Measurements from ENCODE around the gene FZD10. TPM values are rescaled to one million over a fixed set of nuclear protein-coding genes. Genes with fewer than 3 reads are reported as not detected.

FZD10 gene
- total RNA-seq, 1 donor from 2014 or later, result 0.21 TPM

DNA sequence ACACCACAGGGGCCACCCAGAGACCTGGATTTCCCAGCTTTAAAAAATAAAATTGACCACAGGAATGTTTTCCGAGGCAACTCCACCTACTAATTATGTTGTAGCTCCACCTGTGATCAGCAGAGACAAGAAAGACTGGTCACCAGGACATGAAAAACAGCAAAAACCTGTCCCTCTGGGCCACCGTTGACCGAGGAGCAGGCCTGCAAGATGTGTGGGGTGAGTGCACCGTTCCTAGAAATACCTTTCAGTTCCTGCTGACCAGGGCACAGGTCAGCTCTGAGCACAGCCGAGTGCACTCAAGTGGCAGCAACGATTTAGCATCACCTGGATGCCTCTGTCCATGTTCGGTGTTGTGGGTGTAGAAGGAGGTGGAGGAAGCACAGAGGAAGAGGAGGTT, 16.9 kb downstream of the FZD10 start:
- TF ChIP-seq, protein P1, sequence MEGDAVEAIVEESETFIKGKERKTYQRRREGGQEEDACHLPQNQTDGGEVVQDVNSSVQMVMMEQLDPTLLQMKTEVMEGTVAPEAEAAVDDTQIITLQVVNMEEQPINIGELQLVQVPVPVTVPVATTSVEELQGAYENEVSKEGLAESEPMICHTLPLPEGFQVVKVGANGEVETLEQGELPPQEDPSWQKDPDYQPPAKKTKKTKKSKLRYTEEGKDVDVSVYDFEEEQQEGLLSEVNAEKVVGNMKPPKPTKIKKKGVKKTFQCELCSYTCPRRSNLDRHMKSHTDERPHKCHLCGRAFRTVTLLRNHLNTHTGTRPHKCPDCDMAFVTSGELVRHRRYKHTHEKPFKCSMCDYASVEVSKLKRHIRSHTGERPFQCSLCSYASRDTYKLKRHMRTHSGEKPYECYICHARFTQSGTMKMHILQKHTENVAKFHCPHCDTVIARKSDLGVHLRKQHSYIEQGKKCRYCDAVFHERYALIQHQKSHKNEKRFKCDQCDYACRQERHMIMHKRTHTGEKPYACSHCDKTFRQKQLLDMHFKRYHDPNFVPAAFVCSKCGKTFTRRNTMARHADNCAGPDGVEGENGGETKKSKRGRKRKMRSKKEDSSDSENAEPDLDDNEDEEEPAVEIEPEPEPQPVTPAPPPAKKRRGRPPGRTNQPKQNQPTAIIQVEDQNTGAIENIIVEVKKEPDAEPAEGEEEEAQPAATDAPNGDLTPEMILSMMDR (IDR thresholded peaks at IDR 0.05), result no peak
- Histone ChIP-seq H3K27me3 (no peaks in the 10 kb centered on the region), H3K4me1 (no peaks in the 10 kb centered on the region), H3K36me3 (no peaks in the 10 kb centered on the region), H3K27ac (no peak overlapping the region), H3K4me3 (no peak overlapping the region), H3K9me3 (no peaks in the 10 kb centered on the region)
- intact Hi-C loops (cut with DNase I), result no loop called here
- DNase-seq (ENCODE audit: low spot score in 2 of 2), result no peak

DNA sequence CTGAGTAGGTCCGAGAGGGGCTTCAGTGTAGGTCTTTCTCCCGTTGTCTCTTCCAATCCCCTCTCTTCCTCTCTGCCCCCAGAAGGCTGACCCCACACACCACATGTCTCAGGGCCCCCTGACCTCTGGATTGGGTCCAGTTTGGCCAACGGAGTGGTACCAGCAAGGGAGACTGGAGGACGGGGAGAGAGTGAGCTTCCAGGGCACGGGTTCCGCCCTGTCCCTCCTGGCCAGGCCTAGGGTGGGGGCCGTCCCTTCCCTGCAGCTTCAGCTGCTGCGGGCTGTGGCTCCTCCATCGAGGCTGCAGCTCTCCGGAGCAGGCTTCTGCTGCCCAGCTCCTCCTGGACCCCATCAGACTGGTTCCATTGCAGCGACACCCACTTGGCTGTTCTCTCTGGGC, 17.4 kb downstream of the FZD10 start:
- DNase-seq (ENCODE audit: low spot score in 2 of 2), result no peak
- no peaks in the 10 kb centered on the region for H3K4me1 ChIP-seq

DNA sequence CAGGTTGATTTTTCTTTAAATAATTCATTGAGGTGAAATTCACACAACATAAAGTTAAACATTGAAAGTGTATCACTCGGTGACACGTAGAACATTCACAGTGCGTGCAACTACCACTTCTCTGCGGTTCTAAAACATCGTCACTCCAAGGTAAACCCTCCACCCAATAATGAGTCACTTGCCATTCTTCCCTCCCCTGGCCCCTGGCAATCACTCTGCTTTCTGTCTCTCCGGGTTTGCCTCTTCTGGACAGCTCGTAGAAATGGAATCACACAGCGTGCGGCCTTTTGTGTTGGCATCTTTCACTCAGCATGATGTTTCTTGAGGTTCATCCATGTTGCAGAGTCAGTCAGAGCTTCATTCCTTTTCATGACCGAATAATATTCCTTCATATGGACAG, 18.9 kb downstream of the FZD10 start:
- H3K4me3 ChIP-seq, result no peak overlapping the region
- TF ChIP-seq, protein P1 (IDR thresholded peaks at IDR 0.05), result no peak
- no peaks in the 10 kb centered on the region for H3K4me1 ChIP-seq
- no peak for DNase-seq (ENCODE audit: low spot score in 2 of 2)
- H3K9me3 ChIP-seq, result no peaks in the 10 kb centered on the region
- intact Hi-C loops (cut with DNase I), result no loop called here
- H3K27me3 ChIP-seq, result no peaks in the 10 kb centered on the region
- no peak overlapping the region for H3K27ac ChIP-seq
- H3K36me3 ChIP-seq, result no peaks in the 10 kb centered on the region

More for the DNA sequence above, 17.4 kb downstream of the FZD10 start:
- H3K9me3 ChIP-seq, result no peaks in the 10 kb centered on the region
- no peak overlapping the region for H3K27ac ChIP-seq
- intact Hi-C loops (cut with DNase I), result no loop called here
- H3K36me3 ChIP-seq, result no peaks in the 10 kb centered on the region
- no peaks in the 10 kb centered on the region for H3K27me3 ChIP-seq
- H3K4me3 ChIP-seq, result no peak overlapping the region
- TF ChIP-seq, protein P1 (IDR thresholded peaks at IDR 0.05), result no peak

DNA sequence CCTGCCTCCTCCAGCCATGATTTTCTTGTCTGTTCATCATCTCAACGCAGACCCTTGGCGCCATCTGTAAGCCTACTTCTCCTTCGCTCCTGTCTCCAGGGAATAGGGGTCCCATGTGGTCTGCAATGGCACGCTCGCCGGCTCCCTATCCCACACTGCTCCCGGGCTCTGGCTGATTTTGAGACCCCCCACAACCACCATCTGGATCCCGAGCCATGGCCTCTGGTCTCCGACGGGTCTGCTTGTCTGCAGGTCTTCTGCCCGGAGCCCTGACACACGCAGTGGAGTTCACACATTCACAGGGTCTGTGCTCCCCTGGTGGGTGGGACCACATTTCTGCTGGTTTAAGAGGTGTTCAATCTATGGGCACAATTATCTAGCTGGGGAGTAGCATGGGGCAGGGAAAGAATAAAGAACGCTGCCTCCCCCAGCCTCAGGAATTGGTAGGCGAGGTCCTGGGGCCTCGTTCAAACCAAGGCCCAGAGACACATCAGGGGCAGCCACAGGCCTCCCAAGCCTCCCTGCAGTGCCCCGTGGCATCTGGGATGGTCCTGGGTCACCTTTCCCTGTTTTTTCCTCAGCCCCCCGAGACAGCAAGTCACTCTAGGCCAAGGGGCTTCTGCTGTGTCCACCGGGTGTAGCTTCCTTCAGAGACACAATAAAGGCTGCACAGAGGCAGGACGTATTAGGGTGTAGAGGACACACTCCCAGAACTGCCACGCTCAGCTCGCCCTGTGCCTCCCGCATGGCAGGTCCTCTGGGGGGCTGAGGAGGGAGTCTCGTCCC, 21.5 kb downstream of the FZD10 start:
- TF ChIP-seq, protein P1 (IDR thresholded peaks at IDR 0.05), result no peak
- Histone ChIP-seq H3K4me3 (no peak overlapping the region), H3K9me3 (no peaks in the 10 kb centered on the region), H3K27me3 (no peaks in the 10 kb centered on the region), H3K27ac (no peak overlapping the region), H3K4me1 (no peaks in the 10 kb centered on the region), H3K36me3 (no peaks in the 10 kb centered on the region)
- no peak for DNase-seq (ENCODE audit: low spot score in 2 of 2)
- intact Hi-C loops (cut with DNase I), result no loop called here

DNA sequence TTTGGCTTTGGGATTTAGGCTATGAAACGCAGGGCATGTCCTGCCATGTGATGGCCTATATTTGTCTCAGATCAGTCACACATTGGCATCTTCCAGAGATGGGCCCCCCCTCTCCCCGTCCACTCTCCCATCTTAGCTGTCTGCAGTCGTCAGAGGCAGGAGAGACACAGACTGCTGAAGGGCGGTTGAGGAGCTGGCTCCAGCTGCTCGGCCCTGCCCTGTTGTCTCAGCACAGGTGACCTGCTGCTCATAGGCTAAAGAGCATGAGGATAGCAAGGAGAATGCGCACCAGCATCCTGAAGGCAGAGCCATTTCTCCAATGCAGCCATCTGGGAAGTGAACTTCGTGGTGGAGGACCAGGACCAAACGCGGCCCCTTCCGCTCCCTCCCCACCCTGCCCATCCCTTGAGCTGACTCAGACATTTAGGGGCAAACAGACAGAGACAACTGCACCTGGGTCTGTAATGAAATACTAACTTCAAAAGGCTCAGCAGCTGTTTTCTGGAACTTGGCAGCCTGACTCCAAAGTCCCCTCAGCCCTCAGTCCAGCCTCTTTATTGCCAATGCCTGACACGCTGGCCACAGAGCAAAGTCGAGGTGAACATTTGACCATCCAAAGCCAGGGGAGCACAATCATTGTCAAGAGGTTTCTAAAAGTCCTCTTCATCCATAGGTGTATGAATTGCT, 22.3 kb downstream of the FZD10 start:
- Histone ChIP-seq H3K4me1 (no peaks in the 10 kb centered on the region), H3K27me3 (no peaks in the 10 kb centered on the region), H3K36me3 (no peaks in the 10 kb centered on the region), H3K4me3 (no peak overlapping the region), H3K27ac (no peak overlapping the region), H3K9me3 (no peaks in the 10 kb centered on the region)
- DNase-seq (ENCODE audit: low spot score in 2 of 2), result no peak
- intact Hi-C loops (cut with DNase I), result no loop called here
- TF ChIP-seq, protein P1 (IDR thresholded peaks at IDR 0.05), result no peak
